Nephron (organoid): ENCODE results near the gene RBM19.
A peak's percentile ranks its signal among the peaks of the same experiment; 100 is the strongest.

Experiments
- H3K27ac Mint-ChIP-seq, 3 experiments: 2 replicates each; pipeline ENCODE4 v1.8.0; 2020; ENCODE audit warnings: mixed read lengths in 3 of 3, mild to moderate bottlenecking in 2 of 3, moderate library complexity in 1 of 3
- H3K27me3 Mint-ChIP-seq: 2 replicates; pipeline ENCODE4 v1.8.0; 2021; ENCODE audit warnings: low read depth, mild to moderate bottlenecking, moderate library complexity, mixed read lengths
- H3K36me3 Mint-ChIP-seq: 2 replicates; pipeline ENCODE4 v1.8.0; 2020; ENCODE audit warnings: low read depth, mixed read lengths
- H3K4me1 Mint-ChIP-seq: 2 replicates; pipeline ENCODE4 v1.8.0; 2020; ENCODE audit warnings: mixed read lengths
- H3K4me3 Mint-ChIP-seq, 3 experiments: 2 replicates each; pipeline ENCODE4 v1.8.0; 2020; ENCODE audit warnings: mild to moderate bottlenecking in 3 of 3, mixed read lengths in 3 of 3, moderate library complexity in 2 of 3
- H3K9me3 Mint-ChIP-seq: 2 replicates; pipeline ENCODE4 v1.8.0; 2020; ENCODE audit warnings: mixed read lengths
- TF ChIP-seq, protein P1 (sequence below), 3 experiments: fragments of 200-600 bp; sonication (generic); IDR thresholded peaks; one replicate each; pipeline ENCODE4 v1.5.0; 2021; ENCODE audit warnings: antibody characterized with exemption in 3 of 3; ENCODE audit not compliant: unreplicated experiment in 3 of 3

RBM19 gene

GRCh38 chr12:113820309-113820708 lies 145.8 kb downstream of the RBM19 start:
- H3K36me3 Mint-ChIP-seq, result peaks cover 9% of the 10 kb centered on the region
- H3K27me3 Mint-ChIP-seq, result peaks cover 10% of the 10 kb centered on the region
- H3K27ac Mint-ChIP-seq, result no peak overlapping the region
- no peaks in the 10 kb centered on the region for H3K9me3 Mint-ChIP-seq
- TF ChIP-seq, protein P1, sequence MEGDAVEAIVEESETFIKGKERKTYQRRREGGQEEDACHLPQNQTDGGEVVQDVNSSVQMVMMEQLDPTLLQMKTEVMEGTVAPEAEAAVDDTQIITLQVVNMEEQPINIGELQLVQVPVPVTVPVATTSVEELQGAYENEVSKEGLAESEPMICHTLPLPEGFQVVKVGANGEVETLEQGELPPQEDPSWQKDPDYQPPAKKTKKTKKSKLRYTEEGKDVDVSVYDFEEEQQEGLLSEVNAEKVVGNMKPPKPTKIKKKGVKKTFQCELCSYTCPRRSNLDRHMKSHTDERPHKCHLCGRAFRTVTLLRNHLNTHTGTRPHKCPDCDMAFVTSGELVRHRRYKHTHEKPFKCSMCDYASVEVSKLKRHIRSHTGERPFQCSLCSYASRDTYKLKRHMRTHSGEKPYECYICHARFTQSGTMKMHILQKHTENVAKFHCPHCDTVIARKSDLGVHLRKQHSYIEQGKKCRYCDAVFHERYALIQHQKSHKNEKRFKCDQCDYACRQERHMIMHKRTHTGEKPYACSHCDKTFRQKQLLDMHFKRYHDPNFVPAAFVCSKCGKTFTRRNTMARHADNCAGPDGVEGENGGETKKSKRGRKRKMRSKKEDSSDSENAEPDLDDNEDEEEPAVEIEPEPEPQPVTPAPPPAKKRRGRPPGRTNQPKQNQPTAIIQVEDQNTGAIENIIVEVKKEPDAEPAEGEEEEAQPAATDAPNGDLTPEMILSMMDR (IDR thresholded peaks at IDR 0.05; ENCODE audit: unreplicated experiment in 3 of 3), result no peak
- peaks cover 36% of the 10 kb centered on the region for H3K4me1 Mint-ChIP-seq
- H3K4me3 Mint-ChIP-seq, result no peak overlapping the region

DNA sequence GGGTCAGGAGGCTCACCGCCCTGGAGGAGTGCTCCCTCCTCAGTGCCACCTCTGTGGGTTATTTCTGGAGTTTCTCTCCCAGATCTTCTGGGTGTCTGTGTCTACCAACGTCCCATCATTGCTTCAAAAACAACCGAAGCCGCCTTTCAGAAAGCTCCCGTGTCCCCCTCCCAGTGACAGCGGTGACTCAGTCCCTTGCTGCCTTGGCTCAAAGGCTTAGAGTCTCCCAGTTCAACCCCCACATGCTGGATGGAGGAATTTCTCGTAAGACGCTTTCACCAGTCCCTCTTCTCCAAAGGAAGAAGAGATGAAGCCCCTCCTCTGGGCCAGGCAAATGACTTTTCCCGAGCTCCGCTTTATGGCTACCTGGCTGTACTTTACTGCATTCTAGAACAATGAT lies 146.6 kb downstream of the RBM19 start:
- Mint-ChIP-seq H3K4me1 (peaks cover 36% of the 10 kb centered on the region), H3K27ac (no peak overlapping the region), H3K36me3 (peaks cover 9% of the 10 kb centered on the region), H3K9me3 (no peaks in the 10 kb centered on the region), H3K27me3 (peaks cover 10% of the 10 kb centered on the region), H3K4me3 (no peak overlapping the region)
- TF ChIP-seq, protein P1 (IDR thresholded peaks at IDR 0.05; ENCODE audit: unreplicated experiment in 3 of 3), result no peak

GRCh38 chr12:113818833-113819232 lies 147.3 kb downstream of the RBM19 start:
- Mint-ChIP-seq H3K27ac (no peak overlapping the region), H3K4me1 (peaks cover 34% of the 10 kb centered on the region), H3K9me3 (no peaks in the 10 kb centered on the region), H3K36me3 (peaks cover 9% of the 10 kb centered on the region), H3K27me3 (peaks cover 9% of the 10 kb centered on the region), H3K4me3 (no peak overlapping the region)
- TF ChIP-seq, protein P1 (IDR thresholded peaks at IDR 0.05; ENCODE audit: unreplicated experiment in 3 of 3), result peak; percentile 28 to 49 (median 31)

GRCh38 chr12:113818283-113818682 lies 147.8 kb downstream of the RBM19 start:
- H3K36me3 Mint-ChIP-seq, result peaks cover 10% of the 10 kb centered on the region
- TF ChIP-seq, protein P1 (IDR thresholded peaks at IDR 0.05; ENCODE audit: unreplicated experiment in 3 of 3), result no peak
- no peak overlapping the region for H3K4me3 Mint-ChIP-seq
- H3K27ac Mint-ChIP-seq, result no peak overlapping the region
- peaks cover 6% of the 10 kb centered on the region for H3K27me3 Mint-ChIP-seq
- H3K9me3 Mint-ChIP-seq, result no peaks in the 10 kb centered on the region
- H3K4me1 Mint-ChIP-seq, result peaks cover 29% of the 10 kb centered on the region

DNA sequence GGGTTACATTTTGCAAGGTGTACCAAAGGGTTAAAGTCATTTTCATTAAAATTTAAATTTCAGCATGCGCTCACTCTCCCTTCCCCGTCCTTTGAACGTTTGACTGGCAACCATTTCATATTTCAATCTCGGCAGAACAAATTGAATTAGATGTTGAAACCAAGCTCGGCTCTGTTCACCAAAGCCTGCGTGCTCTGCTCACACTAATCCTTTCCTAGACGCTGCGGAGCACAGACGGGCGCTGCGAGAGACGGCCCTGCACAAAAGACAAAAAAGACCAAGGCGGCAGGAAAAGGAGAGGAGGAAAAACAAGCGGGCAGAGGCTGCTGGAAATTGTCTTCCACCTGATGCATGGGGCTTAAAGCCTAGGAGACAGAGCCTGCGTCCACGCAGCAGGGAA lies 149.3 kb downstream of the RBM19 start:
- peaks cover 17% of the 10 kb centered on the region for H3K36me3 Mint-ChIP-seq
- H3K27me3 Mint-ChIP-seq, result peaks cover 6% of the 10 kb centered on the region
- peak overlapping the region in 1 of 3 experiments; percentile 46 for H3K27ac Mint-ChIP-seq
- no peak overlapping the region for H3K4me3 Mint-ChIP-seq
- H3K9me3 Mint-ChIP-seq, result no peaks in the 10 kb centered on the region
- TF ChIP-seq, protein P1 (IDR thresholded peaks at IDR 0.05; ENCODE audit: unreplicated experiment in 3 of 3), result no peak
- H3K4me1 Mint-ChIP-seq, result peaks cover 25% of the 10 kb centered on the region

DNA sequence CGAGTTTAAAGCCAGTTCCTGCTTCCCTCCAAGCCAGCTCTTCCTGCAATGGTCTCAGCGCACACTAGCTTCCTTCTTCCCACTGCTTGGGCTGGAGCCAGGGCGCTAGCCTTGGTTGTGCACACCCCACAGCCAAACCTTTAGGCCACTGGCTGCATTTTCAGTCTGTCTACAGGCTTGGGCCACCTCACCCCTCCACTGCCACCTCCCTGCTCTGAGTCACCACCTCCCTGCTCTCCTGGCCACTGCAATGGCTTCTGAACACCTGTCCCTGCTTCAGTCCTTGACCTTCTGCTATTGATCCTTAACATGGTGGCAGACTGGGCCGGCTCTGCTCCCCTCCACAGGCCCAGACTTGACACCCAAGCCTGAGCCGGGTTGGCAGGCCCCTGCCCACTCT lies 151.1 kb downstream of the RBM19 start:
- TF ChIP-seq, protein P1 (IDR thresholded peaks at IDR 0.05; ENCODE audit: unreplicated experiment in 3 of 3), result no peak
- Mint-ChIP-seq H3K4me3 (no peak overlapping the region), H3K4me1 (peaks cover 24% of the 10 kb centered on the region), H3K27ac (no peak overlapping the region), H3K27me3 (peaks cover 6% of the 10 kb centered on the region), H3K36me3 (peaks cover 20% of the 10 kb centered on the region), H3K9me3 (no peaks in the 10 kb centered on the region)
